ENCODE measurements around the gene NRGN. TPM values are rescaled to one million over a fixed set of nuclear protein-coding genes. Genes with fewer than 3 reads are reported as not detected.

Gene NRGN
- total and polyA plus RNA-seq, 2 of the 8 experiments (the other 6 are each of a cell fraction or from before 2014, with no cell fraction given), result 0.60 to 1.0 TPM

GRCh38 chr11:124725719-124726105 is 14.0 kb upstream of the NRGN start:
- Histone ChIP-seq H3K27ac (ENCODE audit: low read depth, low read length) (no peak overlapping the region), H3K27me3 (replicated peaks in 1 of 4; ENCODE audit: control insufficient read depth in 3 of 4, extremely low read depth in 1 of 4, insufficient read depth in 3 of 4, low read length in 3 of 4) (peaks cover 13 to 40% (median 32%) of the 10 kb centered on the region in 4 experiments), H2BK15ac (ENCODE audit: low read length) (peak overlapping the region; percentile 96; the same call in 1 of the 2 replicates), H4K91ac (replicated peaks; ENCODE audit: insufficient read length, low read length) (peak overlapping the region; percentile 16), H3K4me2 (ENCODE audit: insufficient read depth in 1 of 2, low read depth in 2 of 2, low read length in 2 of 2) (peak overlapping the region; percentile 47 to 52), H3K14ac (ENCODE audit: insufficient read length) (no peak overlapping the region), H4K5ac (ENCODE audit: insufficient read length, low read depth, low read length) (no peak overlapping the region), H3K23ac (ENCODE audit: insufficient read length) (no peak overlapping the region), H3K23me2 (ENCODE audit: low read depth, low read length) (no peaks in the 10 kb centered on the region; the same call in 1 of the 2 replicates), H3K4ac (replicated peaks; ENCODE audit: insufficient read length, low read depth, low read length) (no peak overlapping the region), H2BK20ac (ENCODE audit: low read length) (no peak overlapping the region), H2BK12ac (ENCODE audit: low read depth, low read length) (peak overlapping the region; percentile 53; the same call in 1 of the 2 replicates), H3K18ac (ENCODE audit: extremely low read depth, low read length) (peak overlapping the region; percentile 49; the same call in 1 of the 2 replicates), H2AK5ac (ENCODE audit: low read depth, low read length) (no peak overlapping the region), H4K8ac (ENCODE audit: extremely low read depth, insufficient read depth, low read length) (peak overlapping the region; percentile 39; the same call in 1 of the 2 replicates), H3K4me3 (ENCODE audit: extremely low read depth in 1 of 4, insufficient read depth in 2 of 4, low read depth in 3 of 4, low read length in 4 of 4) (peak overlapping the region in 1 of 4 experiments; percentile 12; a peak in 2 of 8 replicates), H3K79me2 (ENCODE audit: control insufficient read depth in 1 of 2, insufficient read depth in 2 of 2, low read length in 2 of 2) (no peaks in the 10 kb centered on the region), H2BK120ac (replicated peaks; ENCODE audit: low read depth, low read length) (no peak overlapping the region), H4K20me1 (replicated peaks in 1 of 2; ENCODE audit: control insufficient read depth in 1 of 2, insufficient read depth in 2 of 2, low read length in 2 of 2) (peaks cover 0 to 2% of the 10 kb centered on the region in 2 experiments), H2AFZ (ENCODE audit: low read length) (peak overlapping the region; percentile 76; the same call in 1 of the 2 replicates), H3K4me1 (replicated peaks in 1 of 4; ENCODE audit: control insufficient read depth in 3 of 4, insufficient read depth in 4 of 4, low read length in 3 of 4) (peaks cover 8 to 15% (median 10%) of the 10 kb centered on the region in 4 experiments), H3K79me1 (ENCODE audit: low read depth, low read length) (no peaks in the 10 kb centered on the region), H3K9ac (replicated peaks in 1 of 4; ENCODE audit: extremely low read depth in 1 of 4, low read depth in 3 of 4, low read length in 3 of 4) (no peak overlapping the region), H3K9me3 (ENCODE audit: insufficient read depth in 2 of 2, low read depth in 1 of 2, low read length in 1 of 2) (no peaks in the 10 kb centered on the region), H2BK5ac (ENCODE audit: low read depth, low read length) (peak overlapping the region; percentile 32; the same call in 1 of the 2 replicates), H3K56ac (replicated peaks; ENCODE audit: insufficient read length, low read depth, low read length) (no peak overlapping the region), H3K36me3 (ENCODE audit: control insufficient read depth in 2 of 4, insufficient read depth in 4 of 4, low read length in 3 of 4) (no peaks in the 10 kb centered on the region)
- DNase-seq (ENCODE audit: low read depth in 1 of 2, low spot score in 2 of 2) (no peak), FAIRE-seq (no peak)
- CTCF ChIA-PET (ENCODE audit: partially characterized antibody), result interaction anchor here (1.0 to 4.1 kb wide), 8 partner anchors 11 to 111 kb away, joined by 3 to 20 read pairs (median 7); partner anchors contain the start of gene NRGN
- no peak for TF ChIP-seq SIN3A (conservative IDR thresholded peaks at IDR 0.05 in 1 of 2, IDR thresholded peaks at IDR 0.05 in 1 of 2; ENCODE audit: low read depth in 1 of 2, low read length in 2 of 2)
- no peak for TF ChIP-seq KDM5A (IDR thresholded peaks at IDR 0.05; ENCODE audit: low read length)
- no peak for TF ChIP-seq HDAC6 (IDR thresholded peaks at IDR 0.05; ENCODE audit: low read depth, low read length)
- no peak for TF ChIP-seq TAF7 (optimal IDR thresholded peaks at IDR 0.05; ENCODE audit: borderline replicate concordance, low read depth, low read length)
- TF ChIP-seq NRF1 (IDR thresholded peaks at IDR 0.05; ENCODE audit: low read depth, low read length), result no peak
- no peak for TF ChIP-seq TCF12 (IDR thresholded peaks at IDR 0.05; ENCODE audit: low read depth, low read length)
- POLR2A ChIA-PET (ENCODE audit: partially characterized antibody), result interaction anchor here (2.5 kb wide), 1 partner anchor 9 kb away, joined by 11 read pairs; no protein-coding TSS in a partner anchor
- 38% methylated on average over 6 of the region's 6 CpGs; no CpG with 5 or more reads in 1 of the 2 experiments for WGBS, 2 experiments (ENCODE audit: extremely low coverage in 1 of 2, insufficient coverage in 1 of 2, insufficient read length in 1 of 2, insufficient replicate concordance in 2 of 2, low coverage in 1 of 2, low lambda C conversion rate in 2 of 2, missing lambda C conversion rate in 1 of 2)
